LNCaP clone FGC (cell line): ENCODE results near the gene SGSM1.

Experiments used
- DNase-seq: peaks from one replicate; pipeline ENCODE4 v3.0.0-alpha.2; 2011; ENCODE audit warnings: low read depth
- H3K4me3 ChIP-seq: 2 replicates; pipeline ENCODE4 v1.5.1; 2011; ENCODE audit warnings: mild to moderate bottlenecking, low read depth, low read length, control low read depth
- CTCF ChIP-seq: IDR thresholded peaks from 2 replicates; pipeline ENCODE4 v1.5.1; 2012; ENCODE audit warnings: mild to moderate bottlenecking; ENCODE audit not compliant: control insufficient read depth, insufficient read depth; ENCODE audit errors: extremely low read depth

The SGSM1 gene

GRCh38 chr22:24954856-24955255, 148.8 kb downstream of the SGSM1 start:
- TF ChIP-seq CTCF, result no peak
- DNase-seq, result no peak
- H3K4me3 ChIP-seq, result no peak overlapping the region

GRCh38 chr22:24957043-24957442, 151.0 kb downstream of the SGSM1 start:
- TF ChIP-seq CTCF, result no peak
- H3K4me3 ChIP-seq, result no peak overlapping the region
- no peak for DNase-seq

GRCh38 chr22:24961217-24961844, 155.3 kb downstream of the SGSM1 start:
- DNase-seq, result no peak
- no peak overlapping the region for H3K4me3 ChIP-seq
- TF ChIP-seq CTCF, result no peak

- no peak overlapping the region for H3K4me3 ChIP-seq
- no peak for DNase-seq
- no peak for TF ChIP-seq CTCF
Measured at GRCh38 chr22:24962094-24962493, 156.1 kb downstream of the SGSM1 start.

- no peak overlapping the region for H3K4me3 ChIP-seq
- TF ChIP-seq CTCF, result no peak
- no peak for DNase-seq
Measured at GRCh38 chr22:24962835-24963234, 156.8 kb downstream of the SGSM1 start.

- no peak for DNase-seq
- H3K4me3 ChIP-seq, result no peak overlapping the region
- TF ChIP-seq CTCF, result no peak
Measured at GRCh38 chr22:24964441-24964840, 158.4 kb downstream of the SGSM1 start.
